Measurements from ENCODE around the gene SERPINE2. TPM values are rescaled to one million over a fixed set of nuclear protein-coding genes. Genes with fewer than 3 reads are reported as not detected.

Gene SERPINE2
- polyA plus RNA-seq, 5 donors = 79.3 to 111 (median 89.9) TPM

GRCh38 chr2:224058048-224058775 is 19.1 kb upstream of the SERPINE2 start:
- DNase-seq = no peak

DNA sequence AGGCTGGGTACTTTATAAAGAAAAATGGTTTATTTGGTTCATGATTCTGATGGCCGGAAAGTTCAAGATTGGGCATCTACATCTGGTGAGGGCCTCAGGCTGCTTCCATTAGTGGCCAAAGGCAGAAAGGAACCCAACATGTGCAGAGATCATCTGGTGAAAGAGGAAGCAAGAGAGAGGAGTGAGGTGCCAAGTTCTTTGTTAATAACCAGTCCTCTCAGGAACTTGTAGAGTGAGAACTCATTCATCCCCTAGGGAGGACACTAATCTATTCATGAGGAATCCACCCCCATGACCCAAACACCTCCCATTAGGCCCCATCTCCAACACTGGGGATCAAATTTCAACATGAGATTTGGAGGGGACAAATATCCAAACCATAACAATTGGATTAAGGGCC is 17.8 kb upstream of the SERPINE2 start:
- DNase-seq = no peak

GRCh38 chr2:224055101-224055500 is 16.0 kb upstream of the SERPINE2 start:
- no peak for DNase-seq

DNA sequence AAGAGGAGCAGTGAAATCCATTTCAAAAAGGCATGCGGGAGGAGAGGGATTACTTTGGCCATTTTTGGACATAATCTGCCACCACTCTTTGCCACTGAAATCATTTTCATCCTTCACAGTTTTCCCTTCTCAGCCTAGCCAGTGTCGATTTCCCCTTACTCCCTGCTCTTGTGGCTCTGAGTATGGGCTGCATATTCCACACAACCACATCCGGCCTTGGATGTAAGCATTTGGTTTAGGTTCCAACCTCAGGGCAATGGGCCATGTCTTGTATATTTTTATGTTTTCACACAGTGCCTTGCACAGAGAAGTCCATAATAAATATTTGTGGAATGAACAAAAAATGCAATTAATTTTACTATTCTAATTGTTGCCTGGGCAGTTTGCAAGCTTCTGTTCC is 7.7 kb upstream of the SERPINE2 start:
- no peak for DNase-seq

DNA sequence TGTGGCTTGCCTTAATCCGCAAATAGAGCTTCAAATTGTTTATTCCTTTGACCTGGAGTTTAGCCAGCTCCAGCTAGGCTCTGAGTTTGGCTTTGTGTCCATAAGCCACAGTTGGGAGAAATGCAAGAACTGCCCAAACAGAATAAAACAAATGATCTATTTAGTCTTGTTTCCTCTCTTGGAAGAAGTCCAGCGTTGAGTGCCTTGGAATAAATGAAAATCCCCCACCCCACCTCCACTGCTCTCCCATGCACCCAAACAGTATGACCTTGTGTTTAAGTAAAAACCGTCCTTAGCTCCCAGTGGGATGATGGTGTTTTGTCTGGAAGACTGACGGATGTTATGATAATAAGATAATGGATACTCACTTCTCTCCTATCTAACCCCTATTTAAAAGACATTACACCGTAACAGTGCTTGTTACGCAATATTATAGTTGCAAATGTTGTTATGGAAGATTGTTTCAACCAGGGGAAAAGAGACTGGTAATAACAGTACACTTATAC is 3.2 kb upstream of the SERPINE2 start:
- DNase-seq = peak; percentile 76 to 78

DNA sequence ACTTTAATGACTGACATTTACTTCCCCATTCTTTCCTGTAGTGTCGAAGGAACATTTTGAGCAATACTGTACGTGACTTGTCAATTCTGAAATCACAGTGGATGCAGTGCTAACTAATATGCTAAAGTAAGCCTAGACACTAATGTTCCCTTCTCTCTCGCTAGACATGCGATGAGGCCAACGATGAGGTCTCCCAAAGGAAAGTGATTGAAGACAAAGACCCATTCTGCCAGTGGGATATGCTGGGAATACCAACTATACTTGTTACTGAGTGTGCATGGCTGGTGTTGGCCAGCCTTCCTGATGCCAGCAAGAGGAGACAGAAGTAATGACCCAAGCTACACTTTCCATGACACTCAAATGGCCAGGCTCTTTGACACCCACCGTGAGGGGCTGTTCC is 2.5 kb upstream of the SERPINE2 start:
- DNase-seq = no peak

- DNase-seq = no peak
These were observed 1.7 kb upstream of the SERPINE2 start for GRCh38 chr2:224040753-224041152.

DNA sequence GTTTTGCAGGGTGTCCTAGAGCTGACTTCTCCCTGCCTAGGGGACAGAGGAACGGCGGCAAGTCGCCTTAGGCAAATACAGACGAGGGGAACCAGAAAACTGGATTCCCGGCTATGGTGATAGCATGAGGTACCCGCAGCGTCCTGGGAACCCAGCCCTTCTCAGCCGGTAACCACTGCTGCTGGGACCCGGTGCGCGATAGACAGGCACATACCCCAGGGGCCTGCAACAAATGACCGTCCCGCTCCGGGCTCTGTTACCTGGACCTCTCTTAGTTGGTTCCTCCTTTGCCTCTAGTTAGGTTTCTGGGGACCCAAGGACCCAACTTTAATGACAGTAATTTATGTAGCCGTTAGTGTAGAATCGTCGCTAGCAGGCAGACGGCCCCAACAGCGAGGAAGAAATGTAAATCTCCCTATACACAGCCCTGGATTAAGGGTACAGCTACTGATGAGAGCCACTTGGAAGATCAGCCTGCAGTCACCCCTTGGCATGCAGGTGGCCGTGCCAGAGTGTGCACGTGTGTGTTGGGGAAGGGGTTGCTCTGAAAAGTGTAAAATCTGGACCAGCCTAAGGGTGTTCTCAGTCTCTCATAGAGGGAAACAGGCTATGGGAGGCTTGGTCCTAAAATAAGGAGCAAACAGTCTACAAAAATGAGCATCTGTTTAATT is 819 bp upstream of the SERPINE2 start:
- DNase-seq = no peak

DNA sequence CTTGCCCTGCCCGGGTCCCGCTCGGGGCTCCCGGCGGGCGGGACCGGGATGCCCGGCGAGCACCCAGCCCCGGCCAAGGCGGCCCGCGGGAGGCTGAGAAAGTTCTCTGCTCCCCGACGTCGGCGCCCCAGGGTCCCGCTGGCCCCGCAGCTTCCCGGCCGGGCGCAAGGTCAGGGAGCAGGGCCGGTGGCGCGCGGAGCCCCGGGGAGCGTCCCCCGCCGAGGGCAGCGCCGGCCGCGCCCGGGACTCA is 331 bp downstream of the SERPINE2 start:
- no peak for DNase-seq

DNA sequence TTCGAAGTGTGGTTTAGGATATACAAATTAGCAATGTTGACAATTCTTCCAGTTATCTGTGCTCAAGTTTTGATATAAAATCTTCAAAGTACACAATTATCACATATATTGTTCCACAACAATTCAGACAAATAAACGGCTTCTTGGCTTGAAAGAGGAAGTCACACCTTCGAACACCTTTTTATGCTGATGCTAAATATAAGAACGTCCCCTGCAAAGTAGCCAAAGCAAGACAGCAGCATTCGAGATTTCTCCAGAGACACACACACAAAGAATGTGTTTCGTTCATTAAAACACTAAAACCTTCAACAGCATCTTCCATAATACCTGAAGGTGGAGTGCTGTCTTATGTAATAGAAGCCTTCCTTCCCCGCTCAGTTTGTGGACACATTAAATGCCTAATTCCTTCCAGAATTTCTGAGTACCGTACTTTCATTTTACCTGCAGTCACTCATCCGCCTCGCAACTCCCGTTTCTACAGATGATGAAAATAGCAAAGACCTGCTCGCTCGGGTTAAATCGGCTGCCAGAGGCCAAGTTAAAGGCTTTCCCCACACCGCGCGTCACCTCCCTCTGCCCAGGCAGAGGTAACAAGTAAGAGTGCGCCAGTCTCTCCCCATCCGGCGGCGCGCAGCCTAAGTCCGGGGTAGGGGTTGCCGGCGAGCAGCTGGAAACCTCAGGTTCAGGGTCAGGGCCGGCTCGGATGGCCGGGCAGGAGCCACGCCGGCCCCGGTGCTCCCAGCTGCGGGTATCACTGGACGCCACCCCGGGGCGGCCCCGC is 847 bp downstream of the SERPINE2 start:
- no peak for DNase-seq

DNA sequence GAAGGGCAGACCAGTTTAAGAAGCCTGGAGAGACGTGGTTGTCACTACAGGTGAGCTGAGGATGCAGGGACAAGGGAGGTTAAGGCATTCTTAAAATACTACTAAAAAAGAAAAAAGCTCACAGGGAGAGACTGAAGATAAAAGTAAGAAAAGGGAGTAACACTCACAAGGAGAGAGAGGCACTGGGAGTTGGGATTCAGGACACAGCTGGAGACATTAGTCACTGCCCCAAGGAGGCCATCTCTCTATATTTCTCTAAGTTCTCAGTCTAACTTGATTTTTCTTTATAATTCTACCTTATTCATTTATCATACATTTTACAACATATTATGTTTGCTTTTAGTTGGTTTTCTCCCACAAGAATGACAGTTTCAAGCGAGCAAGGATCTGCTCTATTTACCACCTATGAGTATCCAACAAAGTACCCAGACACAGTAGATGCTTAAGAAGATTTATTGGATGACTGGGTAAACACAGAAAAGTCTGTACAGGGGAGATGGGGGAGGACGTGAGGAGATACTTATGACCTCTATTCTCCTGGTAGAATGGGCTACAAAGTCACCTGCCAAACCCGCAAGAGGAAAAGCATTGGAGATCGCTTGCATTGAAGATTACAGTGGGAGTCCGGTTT is 2.2 kb downstream of the SERPINE2 start:
- no peak for DNase-seq

- no peak for DNase-seq
These were observed 5.1 kb downstream of the SERPINE2 start for GRCh38 chr2:224034017-224034416.

GRCh38 chr2:224033601-224034000 is 5.5 kb downstream of the SERPINE2 start:
- no peak for DNase-seq

GRCh38 chr2:224032283-224032682 is 6.8 kb downstream of the SERPINE2 start:
- no peak for DNase-seq

- no peak for DNase-seq
These were observed 7.6 kb downstream of the SERPINE2 start for GRCh38 chr2:224031358-224031970.

GRCh38 chr2:224030786-224031185 is 8.3 kb downstream of the SERPINE2 start:
- no peak for DNase-seq

DNA sequence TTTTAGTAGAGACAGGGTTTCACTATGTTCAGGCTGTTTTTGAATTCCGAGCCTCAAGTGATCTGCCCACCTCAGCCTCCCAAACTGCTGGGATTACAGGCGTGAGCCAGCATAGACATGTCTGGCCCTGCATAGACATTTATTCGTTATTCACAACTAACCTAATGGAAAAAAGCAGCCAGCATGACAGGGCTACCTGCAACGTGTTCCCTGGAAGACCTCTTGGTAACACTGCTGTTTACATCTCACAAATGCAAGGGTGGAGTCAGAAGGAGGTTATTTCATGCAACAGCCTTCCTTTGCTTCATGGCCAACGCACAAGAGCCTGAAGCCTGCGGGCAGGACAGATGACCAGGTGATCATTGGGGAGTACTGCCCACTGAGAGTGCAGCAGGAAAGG is 9.2 kb downstream of the SERPINE2 start:
- DNase-seq = no peak

DNA sequence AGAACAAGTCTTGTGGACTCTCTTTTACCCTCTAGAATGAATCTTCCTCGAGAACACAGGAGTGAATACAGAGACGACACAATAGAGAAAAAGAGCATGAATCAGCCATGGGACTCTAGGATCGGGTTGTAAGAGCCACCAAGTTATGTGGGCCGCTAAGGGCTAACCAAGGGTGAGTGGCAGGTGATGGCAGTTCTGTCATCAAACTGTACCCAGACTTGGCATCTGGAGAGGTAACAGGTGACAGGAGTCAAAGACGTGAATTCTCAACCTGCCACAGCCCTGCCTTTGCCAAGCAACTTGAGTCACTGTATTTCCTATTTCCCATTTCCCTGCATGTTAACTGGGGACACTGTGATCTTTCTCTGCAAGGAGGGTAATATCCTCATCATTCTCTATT is 11.2 kb downstream of the SERPINE2 start:
- no peak for DNase-seq

GRCh38 chr2:224027070-224027469 is 12.0 kb downstream of the SERPINE2 start:
- no peak for DNase-seq

GRCh38 chr2:224025874-224026273 is 13.2 kb downstream of the SERPINE2 start:
- DNase-seq = no peak

DNA sequence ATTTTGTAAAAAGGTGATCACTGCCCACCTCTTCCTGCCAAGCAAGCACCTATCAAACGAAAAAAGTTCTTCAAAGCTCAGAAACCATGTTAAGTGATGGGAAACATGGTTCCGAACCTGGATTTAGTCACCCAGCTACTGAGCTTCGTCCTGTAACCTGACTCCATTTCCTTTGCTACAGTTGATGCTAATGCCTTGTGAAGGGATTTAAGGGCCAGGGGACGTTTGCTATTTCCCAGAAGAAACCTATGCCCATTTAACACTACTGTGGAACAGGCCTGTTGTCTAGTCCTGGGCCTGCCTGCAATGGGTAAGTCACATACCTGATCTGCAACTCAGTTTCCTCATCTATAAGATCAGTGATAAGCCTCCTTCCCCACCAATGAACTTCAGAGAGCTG is 14.8 kb downstream of the SERPINE2 start:
- DNase-seq = no peak

- DNase-seq = no peak
These were observed 15.9 kb downstream of the SERPINE2 start for GRCh38 chr2:224023188-224023587.
